Left lung (tissue), 10 donors: Measurements from ENCODE around the gene B3GAT1. TPM values are rescaled to one million over a fixed set of nuclear protein-coding genes. Genes with fewer than 3 reads are reported as not detected.

ENCODE experiments used
- ATAC-seq: fragments of 200-7000 bp; cut with Tn5 transposase; one replicate; pipeline ENCODE4 v1.9.1; 2020; ENCODE audit warnings: moderate library complexity
- DNase-seq, 4 donors: peaks; one replicate each; pipeline ENCODE4 v3.0.0-alpha.2; 2013 to 2020
- H3K27ac ChIP-seq, 2 donors: fragments of 200-600 bp; sonication (generic) in 1 of 2; one replicate each; pipeline versions ENCODE4 v1.5.0 to v1.8.0; 2020 to 2021
- H3K27me3 ChIP-seq, 2 donors: fragments of 200-600 bp; sonication (generic) in 1 of 2; one replicate each; pipeline versions ENCODE4 v1.5.0 to v1.8.0; 2020 to 2021
- H3K36me3 ChIP-seq, 2 donors: fragments of 200-600 bp; sonication (generic) in 1 of 2; one replicate each; pipeline versions ENCODE4 v1.5.0 to v1.8.0; 2020 to 2021
- H3K4me1 ChIP-seq, 2 donors: fragments of 200-600 bp; one replicate each; pipeline ENCODE4 v1.8.0; 2021
- H3K4me3 ChIP-seq, 2 donors: fragments of 200-600 bp; sonication (generic) in 1 of 2; one replicate each; pipeline versions ENCODE4 v1.5.0 to v1.8.0; 2020 to 2021; ENCODE audit warnings: mild to moderate bottlenecking in 1 of 2
- H3K9me3 ChIP-seq, 2 donors: fragments of 200-600 bp; sonication (generic) in 1 of 2; one replicate each; pipeline versions ENCODE4 v1.5.0 to v1.8.0; 2020 to 2021
- CTCF ChIP-seq, 2 donors: fragments of 200-600 bp; sonication (generic) in 1 of 2; IDR thresholded peaks; one replicate each; pipeline versions ENCODE4 v1.5.0 to v1.8.0; 2021; ENCODE audit warnings: antibody characterized with exemption in 2 of 2
- intact Hi-C, 2 donors: fragments of 100-400 bp; cut with DNase I; formaldehyde crosslinking; loops; one replicate each; pipeline versions ENCODE4 v1.11.2 to v1.14.2; 2022
- polyA plus RNA-seq, 6 donors: library from polyadenylated mRNA; unstranded; fragments of 120-200 nt; gene quantifications; one replicate each; pipeline ENCODE4 v1.2.1, GENCODE V29; 2013; ENCODE audit not compliant: insufficient read length in 6 of 6
- total RNA-seq, 2 donors: library from RNA; stranded (reverse); fragmentation: NEBNext Ultra II Directional; extraction: Animal tissue kit (Norgen Biotek cat#: 25700); gene quantifications; one replicate each; pipeline ENCODE4 v1.2.1, GENCODE V29; 2021
- donor health status: DM: no; HTN: yes; CAD: no.
- donor health status: DM: no; HTN: no; CAD: no.

The B3GAT1 gene
- total and polyA plus RNA-seq, 8 donors, result 0.30 to 0.99 (median 0.48) TPM

GRCh38 chr11:134352111-134352510, 59.9 kb downstream of the B3GAT1 start:
- H3K9me3 ChIP-seq, result no peaks in the 10 kb centered on the region
- no peak for ATAC-seq
- no peak overlapping the region for H3K27ac ChIP-seq
- H3K4me3 ChIP-seq, result no peak overlapping the region
- H3K36me3 ChIP-seq, result no peaks in the 10 kb centered on the region
- no peaks in the 10 kb centered on the region for H3K4me1 ChIP-seq
- no peak for DNase-seq
- intact Hi-C loops, result no loop called here
- H3K27me3 ChIP-seq, result no peaks in the 10 kb centered on the region
- no peak for TF ChIP-seq CTCF (IDR thresholded peaks at IDR 0.05)

GRCh38 chr11:134350381-134350780, 61.7 kb downstream of the B3GAT1 start:
- no peak for TF ChIP-seq CTCF (IDR thresholded peaks at IDR 0.05)
- intact Hi-C loops, result no loop called here
- no peaks in the 10 kb centered on the region for H3K9me3 ChIP-seq
- no peaks in the 10 kb centered on the region for H3K36me3 ChIP-seq
- H3K27ac ChIP-seq, result no peak overlapping the region
- no peaks in the 10 kb centered on the region for H3K27me3 ChIP-seq
- no peaks in the 10 kb centered on the region for H3K4me1 ChIP-seq
- DNase-seq (no peak), ATAC-seq (no peak)
- no peak overlapping the region for H3K4me3 ChIP-seq

- H3K27me3 ChIP-seq, result no peaks in the 10 kb centered on the region
- intact Hi-C loops, result no loop called here
- no peak for TF ChIP-seq CTCF (IDR thresholded peaks at IDR 0.05)
- DNase-seq (no peak), ATAC-seq (no peak)
- H3K27ac ChIP-seq, result no peak overlapping the region
- H3K4me1 ChIP-seq, result no peaks in the 10 kb centered on the region
- no peak overlapping the region for H3K4me3 ChIP-seq
- no peaks in the 10 kb centered on the region for H3K36me3 ChIP-seq
- H3K9me3 ChIP-seq, result no peaks in the 10 kb centered on the region
Measured at GRCh38 chr11:134349802-134350355, 62.2 kb downstream of the B3GAT1 start.

GRCh38 chr11:134349109-134349801, 62.8 kb downstream of the B3GAT1 start:
- H3K9me3 ChIP-seq, result no peaks in the 10 kb centered on the region
- ATAC-seq, result no peak
- no peak for DNase-seq

More at GRCh38 chr11:134349109-134349801, 62.8 kb downstream of the B3GAT1 start:
- no peaks in the 10 kb centered on the region for H3K36me3 ChIP-seq
- no peak overlapping the region for H3K4me3 ChIP-seq
- no peaks in the 10 kb centered on the region for H3K27me3 ChIP-seq
- H3K4me1 ChIP-seq, result no peaks in the 10 kb centered on the region
- H3K27ac ChIP-seq, result no peak overlapping the region
- no peak for TF ChIP-seq CTCF (IDR thresholded peaks at IDR 0.05)
- intact Hi-C loops, result no loop called here
